ENCODE measurements around the gene SLC39A2. TPM values are rescaled to one million over a fixed set of nuclear protein-coding genes. Genes with fewer than 3 reads are reported as not detected.

Gene SLC39A2
- total and polyA plus RNA-seq, 9 of the 15 experiments (the other 6 are each of a cell fraction or from before 2014, with no cell fraction given), result 0.06 to 0.09 TPM; not detected in 7

DNA sequence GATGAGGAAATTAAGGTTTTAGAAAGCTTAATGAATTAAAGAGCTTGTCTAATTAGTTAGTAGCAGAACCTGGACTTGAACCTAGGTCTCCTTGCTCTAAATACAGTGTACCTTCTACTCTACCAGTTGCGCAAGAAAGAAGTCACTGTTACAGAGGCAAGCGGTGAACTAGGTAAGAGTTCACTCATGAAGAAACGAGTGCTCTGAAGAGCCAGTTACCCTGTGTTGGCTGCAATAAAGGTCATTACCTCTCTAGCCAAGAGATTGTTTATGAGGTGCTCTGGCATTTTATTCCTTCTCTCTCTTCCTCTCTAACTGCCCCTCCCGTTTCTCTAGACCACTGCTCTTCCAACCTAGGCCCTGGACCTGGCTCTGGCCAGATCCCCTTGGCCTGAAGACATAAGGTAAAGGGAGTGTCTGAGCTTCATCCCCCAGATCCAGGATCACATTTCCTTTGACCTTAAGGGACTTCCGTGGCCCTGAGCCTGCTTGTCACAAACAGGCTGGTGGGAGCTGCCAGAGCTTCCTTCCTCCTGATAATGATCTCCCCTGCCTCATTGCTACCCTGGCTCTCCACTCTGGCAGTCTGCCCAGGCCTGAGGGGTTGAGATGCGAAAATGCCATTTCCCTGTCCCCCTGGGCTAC, 45.0 kb downstream of the SLC39A2 start (continued):
- TF ChIP-seq, protein P1, sequence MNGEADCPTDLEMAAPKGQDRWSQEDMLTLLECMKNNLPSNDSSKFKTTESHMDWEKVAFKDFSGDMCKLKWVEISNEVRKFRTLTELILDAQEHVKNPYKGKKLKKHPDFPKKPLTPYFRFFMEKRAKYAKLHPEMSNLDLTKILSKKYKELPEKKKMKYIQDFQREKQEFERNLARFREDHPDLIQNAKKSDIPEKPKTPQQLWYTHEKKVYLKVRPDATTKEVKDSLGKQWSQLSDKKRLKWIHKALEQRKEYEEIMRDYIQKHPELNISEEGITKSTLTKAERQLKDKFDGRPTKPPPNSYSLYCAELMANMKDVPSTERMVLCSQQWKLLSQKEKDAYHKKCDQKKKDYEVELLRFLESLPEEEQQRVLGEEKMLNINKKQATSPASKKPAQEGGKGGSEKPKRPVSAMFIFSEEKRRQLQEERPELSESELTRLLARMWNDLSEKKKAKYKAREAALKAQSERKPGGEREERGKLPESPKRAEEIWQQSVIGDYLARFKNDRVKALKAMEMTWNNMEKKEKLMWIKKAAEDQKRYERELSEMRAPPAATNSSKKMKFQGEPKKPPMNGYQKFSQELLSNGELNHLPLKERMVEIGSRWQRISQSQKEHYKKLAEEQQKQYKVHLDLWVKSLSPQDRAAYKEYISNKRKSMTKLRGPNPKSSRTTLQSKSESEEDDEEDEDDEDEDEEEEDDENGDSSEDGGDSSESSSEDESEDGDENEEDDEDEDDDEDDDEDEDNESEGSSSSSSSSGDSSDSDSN (IDR thresholded peaks at IDR 0.05; ENCODE audit: borderline replicate concordance in 1 of 2, low read depth in 2 of 2, low read length in 2 of 2), result no peak
- TF ChIP-seq ZFPM2 (CRISPR knock-in tag; IDR thresholded peaks at IDR 0.05) (no peak), NCOR1 (IDR thresholded peaks at IDR 0.05) (no peak), CTBP1 (IDR thresholded peaks at IDR 0.05; ENCODE audit: borderline replicate concordance) (peak; percentile 66; the same call in 1 of the 2 replicates), GABPA (tag; conservative IDR thresholded peaks at IDR 0.05; ENCODE audit: low read depth) (peak; percentile 44), BACH1 (tag; IDR thresholded peaks at IDR 0.05) (peak; percentile 19; the same call in 1 of the 2 replicates), NFIC (IDR thresholded peaks at IDR 0.05) (peak; percentile 85), DACH1 (IDR thresholded peaks at IDR 0.05; ENCODE audit: partially characterized antibody) (peak; percentile 21), NR4A1 (CRISPR knock-in tag; IDR thresholded peaks at IDR 0.05) (no peak), NR4A1 (tag; IDR thresholded peaks at IDR 0.05) (0 out of 2 replicates have a peak, but pooled peaks have one; percentile 16), ESRRA (IDR thresholded peaks at IDR 0.05; ENCODE audit: borderline replicate concordance, low read depth) (peak; percentile 44; the same call in 1 of the 2 replicates), RBBP5 (IDR thresholded peaks at IDR 0.05; ENCODE audit: borderline replicate concordance, insufficient read depth, low read length, poor library complexity, severe bottlenecking) (peak; percentile 23)
- TF ChIP-seq, protein P2, sequence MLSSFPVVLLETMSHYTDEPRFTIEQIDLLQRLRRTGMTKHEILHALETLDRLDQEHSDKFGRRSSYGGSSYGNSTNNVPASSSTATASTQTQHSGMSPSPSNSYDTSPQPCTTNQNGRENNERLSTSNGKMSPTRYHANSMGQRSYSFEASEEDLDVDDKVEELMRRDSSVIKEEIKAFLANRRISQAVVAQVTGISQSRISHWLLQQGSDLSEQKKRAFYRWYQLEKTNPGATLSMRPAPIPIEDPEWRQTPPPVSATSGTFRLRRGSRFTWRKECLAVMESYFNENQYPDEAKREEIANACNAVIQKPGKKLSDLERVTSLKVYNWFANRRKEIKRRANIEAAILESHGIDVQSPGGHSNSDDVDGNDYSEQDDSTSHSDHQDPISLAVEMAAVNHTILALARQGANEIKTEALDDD (IDR thresholded peaks at IDR 0.05), result peak; percentile 32; the same call in 1 of the 2 replicates
- TF ChIP-seq, protein P3, sequence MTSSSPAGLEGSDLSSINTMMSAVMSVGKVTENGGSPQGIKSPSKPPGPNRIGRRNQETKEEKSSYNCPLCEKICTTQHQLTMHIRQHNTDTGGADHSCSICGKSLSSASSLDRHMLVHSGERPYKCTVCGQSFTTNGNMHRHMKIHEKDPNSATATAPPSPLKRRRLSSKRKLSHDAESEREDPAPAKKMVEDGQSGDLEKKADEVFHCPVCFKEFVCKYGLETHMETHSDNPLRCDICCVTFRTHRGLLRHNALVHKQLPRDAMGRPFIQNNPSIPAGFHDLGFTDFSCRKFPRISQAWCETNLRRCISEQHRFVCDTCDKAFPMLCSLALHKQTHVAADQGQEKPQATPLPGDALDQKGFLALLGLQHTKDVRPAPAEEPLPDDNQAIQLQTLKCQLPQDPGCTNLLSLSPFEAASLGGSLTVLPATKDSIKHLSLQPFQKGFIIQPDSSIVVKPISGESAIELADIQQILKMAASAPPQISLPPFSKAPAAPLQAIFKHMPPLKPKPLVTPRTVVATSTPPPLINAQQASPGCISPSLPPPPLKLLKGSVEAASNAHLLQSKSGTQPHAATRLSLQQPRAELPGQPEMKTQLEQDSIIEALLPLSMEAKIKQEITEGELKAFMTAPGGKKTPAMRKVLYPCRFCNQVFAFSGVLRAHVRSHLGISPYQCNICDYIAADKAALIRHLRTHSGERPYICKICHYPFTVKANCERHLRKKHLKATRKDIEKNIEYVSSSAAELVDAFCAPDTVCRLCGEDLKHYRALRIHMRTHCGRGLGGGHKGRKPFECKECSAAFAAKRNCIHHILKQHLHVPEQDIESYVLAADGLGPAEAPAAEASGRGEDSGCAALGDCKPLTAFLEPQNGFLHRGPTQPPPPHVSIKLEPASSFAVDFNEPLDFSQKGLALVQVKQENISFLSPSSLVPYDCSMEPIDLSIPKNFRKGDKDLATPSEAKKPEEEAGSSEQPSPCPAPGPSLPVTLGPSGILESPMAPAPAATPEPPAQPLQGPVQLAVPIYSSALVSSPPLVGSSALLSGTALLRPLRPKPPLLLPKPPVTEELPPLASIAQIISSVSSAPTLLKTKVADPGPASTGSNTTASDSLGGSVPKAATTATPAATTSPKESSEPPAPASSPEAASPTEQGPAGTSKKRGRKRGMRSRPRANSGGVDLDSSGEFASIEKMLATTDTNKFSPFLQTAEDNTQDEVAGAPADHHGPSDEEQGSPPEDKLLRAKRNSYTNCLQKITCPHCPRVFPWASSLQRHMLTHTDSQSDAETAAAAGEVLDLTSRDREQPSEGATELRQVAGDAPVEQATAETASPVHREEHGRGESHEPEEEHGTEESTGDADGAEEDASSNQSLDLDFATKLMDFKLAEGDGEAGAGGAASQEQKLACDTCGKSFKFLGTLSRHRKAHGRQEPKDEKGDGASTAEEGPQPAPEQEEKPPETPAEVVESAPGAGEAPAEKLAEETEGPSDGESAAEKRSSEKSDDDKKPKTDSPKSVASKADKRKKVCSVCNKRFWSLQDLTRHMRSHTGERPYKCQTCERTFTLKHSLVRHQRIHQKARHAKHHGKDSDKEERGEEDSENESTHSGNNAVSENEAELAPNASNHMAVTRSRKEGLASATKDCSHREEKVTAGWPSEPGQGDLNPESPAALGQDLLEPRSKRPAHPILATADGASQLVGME (CRISPR knock-in tag; IDR thresholded peaks at IDR 0.05), result no peak
- TF ChIP-seq, protein P4, sequence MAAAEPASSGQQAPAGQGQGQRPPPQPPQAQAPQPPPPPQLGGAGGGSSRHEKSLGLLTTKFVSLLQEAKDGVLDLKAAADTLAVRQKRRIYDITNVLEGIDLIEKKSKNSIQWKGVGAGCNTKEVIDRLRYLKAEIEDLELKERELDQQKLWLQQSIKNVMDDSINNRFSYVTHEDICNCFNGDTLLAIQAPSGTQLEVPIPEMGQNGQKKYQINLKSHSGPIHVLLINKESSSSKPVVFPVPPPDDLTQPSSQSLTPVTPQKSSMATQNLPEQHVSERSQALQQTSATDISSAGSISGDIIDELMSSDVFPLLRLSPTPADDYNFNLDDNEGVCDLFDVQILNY (CRISPR knock-in tag; IDR thresholded peaks at IDR 0.05), result no peak

Measured in K562 (cell line).